Transverse colon (tissue), 4 donors: ENCODE measurements around the gene FKBP6. TPM values are rescaled to one million over a fixed set of nuclear protein-coding genes. Genes with fewer than 3 reads are reported as not detected.
"Not testable (repeated sequence)": the region's sequence is repeated elsewhere in the genome, so short reads cannot be mapped to it uniquely, and the experiment has no call there.

Source experiments
- DNase-seq: peaks from one replicate; pipeline ENCODE4 v3.0.0-alpha.2; 2019
- H3K27ac ChIP-seq, 4 donors: fragments of 200-600 bp; sonication (generic); 2 replicates each; pipeline ENCODE4 v1.5.1; 2016 to 2018; ENCODE audit warnings: inconsistent platforms in 4 of 4
- H3K27me3 ChIP-seq: fragments of 200-600 bp; sonication (generic); 2 replicates; pipeline ENCODE4 v1.5.1; 2017; ENCODE audit warnings: inconsistent platforms
- H3K36me3 ChIP-seq, 4 donors: fragments of 200-600 bp; sonication (generic); 2 replicates each; pipeline ENCODE4 v1.5.1; 2017 to 2019; ENCODE audit warnings: inconsistent platforms in 4 of 4
- H3K4me1 ChIP-seq, 4 donors: fragments of 200-600 bp; sonication (generic); 2 replicates each; pipeline ENCODE4 v1.5.1; 2017 to 2020; ENCODE audit warnings: inconsistent platforms in 4 of 4
- H3K4me3 ChIP-seq, 4 donors: fragments of 200-600 bp; sonication (generic); 1 replicate in 1 of 4; 2 replicates in 3 of 4; pipeline versions ENCODE4 v1.5.1 to v1.6.1; 2017 to 2019; ENCODE audit warnings: inconsistent platforms in 4 of 4
- H3K9me3 ChIP-seq, 2 donors: fragments of 200-600 bp; sonication (generic); 2 replicates each; pipeline ENCODE4 v1.5.1; 2017 to 2019; ENCODE audit warnings: inconsistent platforms in 2 of 2
- CTCF ChIP-seq, 5 experiments: fragments of 200-600 bp in 3 of 5; fragments of 450-650 bp in 2 of 5; sonication (generic) in 3 of 5; IDR thresholded peaks; 1 replicate in 2 of 5; 2 replicates in 3 of 5; pipeline ENCODE4 v1.5.1; 2016 to 2017; ENCODE audit warnings: antibody characterized with exemption in 5 of 5, inconsistent platforms in 3 of 5, mild to moderate bottlenecking in 2 of 5, moderate library complexity in 1 of 5
- EP300 ChIP-seq: sonication (generic); formaldehyde crosslinking; IDR thresholded peaks from one replicate; pipeline ENCODE4 v1.6.1; 2017; ENCODE audit warnings: antibody characterized with exemption, low read depth
- POLR2A ChIP-seq: fragments of 450-650 bp; IDR thresholded peaks from one replicate; pipeline ENCODE4 v1.6.1; 2016; ENCODE audit warnings: antibody characterized with exemption, mild to moderate bottlenecking, moderate library complexity
- POLR2AphosphoS5 ChIP-seq, 3 donors: sonication (generic); formaldehyde crosslinking; IDR thresholded peaks; one replicate each; pipeline ENCODE4 v1.6.1; 2016; ENCODE audit warnings: antibody characterized with exemption in 3 of 3
- WGBS, 2 donors: methylation state at CpG; one replicate each; pipeline ENCODE4 v1.1.5; 2018; ENCODE audit warnings: low coverage in 1 of 2; 5-methylcytosine and 5-hydroxymethylcytosine counted together
- in situ Hi-C, 4 donors: fragments of 200-750 bp; cut with MboI; loops; one replicate each; pipeline versions ENCODE4 v1.15.0 to v1.15.1; 2017; ENCODE audit warnings: low sequenced_read_pairs in 3 of 4, low pct_ligation_motif_present in 1 of 4, low pct_unique_long_range_greater_than_20kb in 1 of 4
- intact Hi-C: fragments of 100-400 bp; cut with DNase I; formaldehyde crosslinking; loops from one replicate; pipeline ENCODE4 v1.15.1; 2023; ENCODE audit warnings: low total_unique reads
- small RNA-seq, 4 donors: library from RNA; depleted of rRNA; stranded (forward); fragments of <200 nt; gene quantifications; one replicate each; pipeline ENCODE3, GENCODE V24; 2016
- total RNA-seq, 4 donors: library from RNA; depleted of rRNA; stranded (reverse); fragments of >200 nt; gene quantifications; one replicate each; pipeline ENCODE4 v1.1.0, GENCODE V29; 2016

The FKBP6 gene
- total RNA-seq, 4 donors from 2014 or later = not detected

DNA sequence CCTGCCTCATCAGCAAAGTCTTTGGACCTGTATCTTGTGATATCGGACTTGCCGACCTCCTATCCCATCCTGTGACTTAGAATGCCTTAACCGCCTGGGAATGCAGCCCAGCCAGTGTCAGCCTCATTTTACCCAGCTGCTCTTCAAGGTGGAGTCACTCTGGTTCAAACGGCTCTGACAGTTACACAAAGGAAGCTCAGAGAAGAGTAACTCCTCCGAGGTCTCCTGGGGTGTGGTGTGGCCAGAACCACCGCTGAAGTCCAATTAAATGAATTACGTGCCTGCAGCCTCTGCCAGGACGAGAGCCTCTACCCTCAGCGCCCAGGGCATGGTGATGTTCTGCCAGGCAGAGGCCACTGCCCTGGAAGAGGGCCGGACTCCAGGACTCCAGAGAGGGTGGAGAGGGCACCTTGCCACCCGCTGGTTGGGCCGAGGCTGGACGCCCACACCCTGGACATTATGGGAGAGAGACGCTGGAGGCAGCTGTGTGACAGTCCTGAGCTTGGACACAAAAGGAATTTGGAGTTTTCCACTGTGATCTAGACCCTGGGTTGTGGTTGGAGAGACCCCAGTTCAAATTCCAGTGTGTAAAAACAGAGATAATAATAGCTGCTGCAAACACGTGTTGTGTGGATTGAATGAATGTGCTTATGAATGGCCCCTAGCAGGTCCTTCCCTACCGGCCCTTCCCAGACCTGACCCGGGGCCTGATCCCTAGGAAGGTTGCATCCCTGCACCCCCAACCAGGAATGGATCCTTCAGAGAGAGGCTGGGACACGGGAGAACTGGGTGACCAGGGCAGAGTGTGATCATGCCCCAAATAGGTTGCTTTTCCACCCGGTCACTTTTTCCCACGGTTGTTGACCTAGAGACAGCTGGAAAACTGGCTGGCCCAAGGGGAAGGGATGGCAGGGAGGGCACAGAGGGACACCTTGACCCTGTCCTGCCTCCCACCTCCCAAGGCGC is 67.9 kb downstream of the FKBP6 start:
- DNase-seq = no peak
- Histone ChIP-seq H3K27ac (no peak overlapping the region), H3K9me3 (no peaks in the 10 kb centered on the region), H3K36me3 (no peaks in the 10 kb centered on the region), H3K4me3 (no peak overlapping the region), H3K4me1 (no peaks in the 10 kb centered on the region), H3K27me3 (no peaks in the 10 kb centered on the region)
- in situ Hi-C loops = no loop called here
- TF ChIP-seq POLR2AphosphoS5 (IDR thresholded peaks at IDR 0.05) (no peak), CTCF (IDR thresholded peaks at IDR 0.05) (no peak), EP300 (no peak), POLR2A (no peak)
- intact Hi-C loops = no loop called here
- 65 to 76% methylated on average over 5 to 19 of the region's 21 CpGs for WGBS, 2 donors

GRCh38 chr7:73397521-73398281 is 69.7 kb downstream of the FKBP6 start:
- intact Hi-C loops = no loop called here
- no peak overlapping the region for H3K4me3 ChIP-seq

GRCh38 chr7:73399185-73400050 is 71.5 kb downstream of the FKBP6 start:
- H3K9me3 ChIP-seq, H3K27ac ChIP-seq, in situ Hi-C loops, H3K36me3 ChIP-seq, intact Hi-C loops, H3K4me1 ChIP-seq, H3K27me3 ChIP-seq: not testable (repeated sequence)
- peak; percentile 73 for DNase-seq
- 29 to 68% methylated on average over 6 to 19 of the region's 19 CpGs for WGBS, 2 donors
- peak overlapping the region in 1 of 4 donors; percentile 19 for H3K4me3 ChIP-seq

More at GRCh38 chr7:73397521-73398281, 69.7 kb downstream of the FKBP6 start:
- WGBS, 2 donors = 40 to 51% methylated on average over 1 to 14 of the region's 14 CpGs
- no peaks in the 10 kb centered on the region for H3K4me1 ChIP-seq
- H3K27ac ChIP-seq = peak overlapping the region in 1 of 4 donors; percentile 25
- in situ Hi-C loops = no loop called here
- H3K27me3 ChIP-seq = no peaks in the 10 kb centered on the region
- DNase-seq = no peak
- TF ChIP-seq EP300 (no peak), CTCF (IDR thresholded peaks at IDR 0.05) (no peak), POLR2AphosphoS5 (IDR thresholded peaks at IDR 0.05) (no peak), POLR2A (no peak)
- H3K36me3 ChIP-seq = no peaks in the 10 kb centered on the region
- no peaks in the 10 kb centered on the region for H3K9me3 ChIP-seq

DNA sequence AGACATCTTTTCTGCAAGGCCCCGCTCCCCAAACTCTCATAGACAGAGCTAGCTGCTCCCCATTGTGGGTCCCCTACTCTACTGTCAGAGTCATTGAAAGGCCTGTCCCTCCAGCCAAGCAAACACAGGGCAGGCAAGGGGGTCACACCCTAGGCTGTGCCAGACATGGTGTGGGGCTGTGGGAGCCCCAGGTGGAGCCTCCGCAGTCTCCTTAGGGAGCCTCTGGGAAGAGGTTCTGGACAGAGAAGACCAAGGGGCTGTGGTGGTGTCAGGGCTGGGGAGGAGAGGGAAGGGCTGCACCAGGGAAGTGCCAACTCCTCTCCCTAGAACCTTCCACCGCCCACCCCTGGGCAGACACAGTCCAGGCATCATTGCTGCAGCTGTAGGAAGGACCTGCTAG is 76.9 kb downstream of the FKBP6 start:
- H3K4me3 ChIP-seq, intact Hi-C loops, H3K27ac ChIP-seq, DNase-seq, H3K4me1 ChIP-seq, H3K27me3 ChIP-seq, H3K9me3 ChIP-seq, in situ Hi-C loops, H3K36me3 ChIP-seq: not testable (repeated sequence)
- 81% methylated on average over 3 of the region's 3 CpGs; no CpG with 5 or more reads in 1 of the 2 donors for WGBS, 2 donors

Small RNA genes lying within 50 kb of the gene (small RNA-seq; reads per million reads assigned to genes)
- gene RF00019 = 0 reads per million in 4 donors
- 0 reads per million in 4 donors for gene RNU6-1080P

Other genes starting within 250 kb of the FKBP6 start
- gene SPDYE9, start 242.1 kb upstream of the FKBP6 start, total RNA-seq = not detected
- gene NSUN5, start 19.3 kb upstream of the FKBP6 start, total RNA-seq = 10 to 100 TPM in 2 of 4 donors, 1 to 10 TPM in 2; 5.2 to 27.6 (median 14.8) TPM
- not detected for gene TRIM50, start 79 bp upstream of the FKBP6 start, total RNA-seq
- gene FZD9, start 105.6 kb downstream of the FKBP6 start, total RNA-seq = 1 to 10 TPM in 1 of 4 donors, under 1 TPM in 2, not detected in 1; 0.48 to 2.2 (median 0.82) TPM
- 10 to 100 TPM; 28.7 to 48.0 (median 33.7) TPM for gene BAZ1B, start 194.1 kb downstream of the FKBP6 start, total RNA-seq
- 10 to 100 TPM; 75.7 to 96.1 (median 86.0) TPM for gene BCL7B, start 229.5 kb downstream of the FKBP6 start, total RNA-seq